Osteocyte (in vitro differentiated cells): ENCODE results near the gene ANKRD34B. TPM values are rescaled to one million over a fixed set of nuclear protein-coding genes. Genes with fewer than 3 reads are reported as not detected.

Experiments
- DNase-seq: peaks from one replicate; pipeline ENCODE4 v3.0.0; 2021; ENCODE audit warnings: mixed read lengths; ENCODE audit not compliant: unreplicated experiment; ENCODE audit errors: extremely low spot score
- H3K27ac Mint-ChIP-seq: one replicate; pipeline ENCODE4 v1.8.0; 2021; ENCODE audit warnings: mild to moderate bottlenecking, mixed read lengths; ENCODE audit not compliant: unreplicated experiment
- H3K27me3 Mint-ChIP-seq: one replicate; pipeline ENCODE4 v1.8.0; 2021; ENCODE audit warnings: mixed read lengths; ENCODE audit not compliant: unreplicated experiment
- H3K36me3 Mint-ChIP-seq: one replicate; pipeline ENCODE4 v1.8.0; 2021; ENCODE audit warnings: mixed read lengths; ENCODE audit not compliant: unreplicated experiment
- H3K4me1 Mint-ChIP-seq: one replicate; pipeline ENCODE4 v1.8.0; 2021; ENCODE audit warnings: mixed read lengths; ENCODE audit not compliant: unreplicated experiment
- H3K4me3 Mint-ChIP-seq: one replicate; pipeline ENCODE4 v1.8.0; 2021; ENCODE audit warnings: mild to moderate bottlenecking, moderate library complexity, mixed read lengths; ENCODE audit not compliant: unreplicated experiment
- H3K9me3 Mint-ChIP-seq: one replicate; pipeline ENCODE4 v1.8.0; 2021; ENCODE audit warnings: mixed read lengths; ENCODE audit not compliant: unreplicated experiment
- CTCF ChIP-seq: fragments of 200-600 bp; sonication (generic); IDR thresholded peaks from 2 replicates; pipeline ENCODE4 v1.5.0; 2021; ENCODE audit warnings: antibody characterized with exemption, mild to moderate bottlenecking, moderate library complexity
- total RNA-seq: library from RNA; stranded (reverse); gene quantifications from 2 replicates; pipeline ENCODE4 v1.2.1, GENCODE V29; 2021

ANKRD34B gene
- total RNA-seq, 1 donor from 2014 or later: not detected

GRCh38 chr5:80576383-80576782, 6.3 kb upstream of the ANKRD34B start:
- no peaks in the 10 kb centered on the region for H3K4me1 Mint-ChIP-seq

DNA sequence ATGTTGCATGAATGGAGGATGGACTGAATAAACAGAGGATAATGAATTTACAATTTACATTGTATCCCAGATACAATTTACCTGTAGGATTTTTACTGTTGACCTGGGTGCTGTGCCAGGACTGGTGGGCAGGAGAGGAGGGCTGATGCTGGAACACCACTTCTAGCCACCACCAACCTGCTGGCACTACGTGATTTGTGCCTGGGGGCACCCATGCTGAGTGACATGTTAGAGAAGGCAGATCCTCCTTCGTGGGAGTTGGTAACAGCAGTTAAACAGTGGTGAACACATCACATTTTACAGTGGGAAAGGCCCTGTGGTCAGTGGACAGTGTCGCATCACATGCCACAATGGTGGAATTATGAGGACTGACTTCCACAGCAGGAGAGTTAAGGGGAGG, 3.0 kb upstream of the ANKRD34B start:
- H3K4me1 Mint-ChIP-seq: peaks cover 6% of the 10 kb centered on the region
- TF ChIP-seq CTCF: no peak
- DNase-seq: peak; percentile 53
- H3K36me3 Mint-ChIP-seq: peaks cover 3% of the 10 kb centered on the region
- no peaks in the 10 kb centered on the region for H3K9me3 Mint-ChIP-seq
- H3K4me3 Mint-ChIP-seq: no peak overlapping the region
- peaks cover 81% of the 10 kb centered on the region for H3K27me3 Mint-ChIP-seq
- H3K27ac Mint-ChIP-seq: no peak overlapping the region

More at GRCh38 chr5:80576383-80576782, 6.3 kb upstream of the ANKRD34B start:
- Mint-ChIP-seq H3K27ac (no peak overlapping the region), H3K4me3 (no peak overlapping the region), H3K9me3 (no peaks in the 10 kb centered on the region), H3K27me3 (peaks cover 76% of the 10 kb centered on the region), H3K36me3 (peaks cover 3% of the 10 kb centered on the region)
- no peak for TF ChIP-seq CTCF
- no peak for DNase-seq

GRCh38 chr5:80569086-80569960, 757 bp downstream of the ANKRD34B start:
- TF ChIP-seq CTCF: no peak
- Mint-ChIP-seq H3K27me3 (peaks cover 68% of the 10 kb centered on the region), H3K9me3 (no peaks in the 10 kb centered on the region), H3K36me3 (peaks cover 3% of the 10 kb centered on the region), H3K4me1 (peaks cover 6% of the 10 kb centered on the region), H3K4me3 (peak overlapping the region; percentile 42), H3K27ac (no peak overlapping the region)
- peak; percentile 83 for DNase-seq

DNA sequence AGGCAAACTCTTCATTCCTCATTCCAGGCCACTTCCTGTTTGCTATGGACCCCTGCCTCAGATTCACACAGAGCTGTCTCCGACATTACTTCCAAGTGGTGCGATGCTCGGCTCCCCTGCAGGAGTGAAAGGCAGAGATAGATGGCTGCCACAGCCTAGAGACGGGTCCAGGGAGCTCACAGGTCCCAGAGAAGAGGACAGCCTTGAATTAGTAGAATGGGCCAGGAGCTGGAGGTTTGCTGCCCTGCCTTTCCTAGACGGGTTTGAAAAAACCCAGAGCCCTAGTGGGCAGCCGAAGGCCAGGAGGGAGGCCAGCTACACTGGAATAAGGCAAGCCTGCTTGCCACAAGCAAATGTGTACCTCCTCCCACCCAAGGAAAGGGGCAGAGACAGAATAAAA, 1.8 kb downstream of the ANKRD34B start:
- DNase-seq: peak; percentile 70
- no peaks in the 10 kb centered on the region for H3K9me3 Mint-ChIP-seq
- H3K27ac Mint-ChIP-seq: no peak overlapping the region
- peaks cover 6% of the 10 kb centered on the region for H3K4me1 Mint-ChIP-seq
- peaks cover 3% of the 10 kb centered on the region for H3K36me3 Mint-ChIP-seq
- TF ChIP-seq CTCF: no peak
- H3K27me3 Mint-ChIP-seq: peaks cover 66% of the 10 kb centered on the region
- H3K4me3 Mint-ChIP-seq: no peak overlapping the region

- Mint-ChIP-seq H3K27ac (no peak overlapping the region), H3K27me3 (peaks cover 63% of the 10 kb centered on the region), H3K36me3 (no peaks in the 10 kb centered on the region), H3K4me3 (no peak overlapping the region), H3K9me3 (no peaks in the 10 kb centered on the region), H3K4me1 (peaks cover 11% of the 10 kb centered on the region)
- no peak for TF ChIP-seq CTCF
- peak; percentile 51 for DNase-seq
These were observed 3.3 kb downstream of the ANKRD34B start for GRCh38 chr5:80566711-80567259.
